ENCODE results near the gene GGT6.

DNA sequence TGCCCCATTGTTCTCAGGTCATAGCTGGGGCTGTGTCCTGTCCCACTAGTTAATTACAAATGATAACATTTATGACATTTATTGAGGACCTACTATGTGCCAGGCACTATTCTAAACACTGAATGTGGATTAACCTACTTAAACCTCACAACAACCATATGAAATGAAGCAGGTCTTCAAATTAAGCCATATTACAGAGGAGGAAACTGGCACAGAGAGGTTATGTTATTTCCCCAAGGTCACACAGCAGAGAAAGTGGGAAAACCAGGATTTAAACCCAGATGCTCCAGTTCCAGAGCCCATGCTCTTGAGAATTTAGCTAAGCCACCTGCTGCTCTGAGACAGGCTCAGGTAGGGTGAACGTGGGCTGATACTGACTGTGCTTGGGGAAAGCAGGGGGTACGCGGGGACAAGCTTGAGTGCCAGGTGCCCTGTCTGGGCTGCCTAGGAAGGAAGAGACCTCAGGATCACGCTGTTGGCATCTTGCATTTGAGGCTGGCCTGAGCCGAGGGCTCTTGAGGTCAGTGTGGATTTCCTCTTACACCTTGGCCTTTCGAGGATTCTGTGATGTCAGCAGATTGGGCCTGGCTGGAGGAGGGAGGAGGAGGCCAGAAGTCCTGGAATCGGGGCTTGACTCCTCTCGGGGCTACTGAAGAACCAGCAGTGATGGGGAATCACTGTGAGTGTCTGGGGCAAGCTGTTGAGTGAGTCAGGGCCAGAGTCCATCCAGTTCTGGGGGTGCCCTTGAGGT is 52.8 kb downstream of the GGT6 start:
- TF ChIP-seq, protein P1, sequence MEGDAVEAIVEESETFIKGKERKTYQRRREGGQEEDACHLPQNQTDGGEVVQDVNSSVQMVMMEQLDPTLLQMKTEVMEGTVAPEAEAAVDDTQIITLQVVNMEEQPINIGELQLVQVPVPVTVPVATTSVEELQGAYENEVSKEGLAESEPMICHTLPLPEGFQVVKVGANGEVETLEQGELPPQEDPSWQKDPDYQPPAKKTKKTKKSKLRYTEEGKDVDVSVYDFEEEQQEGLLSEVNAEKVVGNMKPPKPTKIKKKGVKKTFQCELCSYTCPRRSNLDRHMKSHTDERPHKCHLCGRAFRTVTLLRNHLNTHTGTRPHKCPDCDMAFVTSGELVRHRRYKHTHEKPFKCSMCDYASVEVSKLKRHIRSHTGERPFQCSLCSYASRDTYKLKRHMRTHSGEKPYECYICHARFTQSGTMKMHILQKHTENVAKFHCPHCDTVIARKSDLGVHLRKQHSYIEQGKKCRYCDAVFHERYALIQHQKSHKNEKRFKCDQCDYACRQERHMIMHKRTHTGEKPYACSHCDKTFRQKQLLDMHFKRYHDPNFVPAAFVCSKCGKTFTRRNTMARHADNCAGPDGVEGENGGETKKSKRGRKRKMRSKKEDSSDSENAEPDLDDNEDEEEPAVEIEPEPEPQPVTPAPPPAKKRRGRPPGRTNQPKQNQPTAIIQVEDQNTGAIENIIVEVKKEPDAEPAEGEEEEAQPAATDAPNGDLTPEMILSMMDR (conservative IDR thresholded peaks at IDR 0.05; ENCODE audit: low read length), result no peak
- TF ChIP-seq EZH2phosphoT487 (IDR thresholded peaks at IDR 0.05; ENCODE audit: borderline replicate concordance), result no peak
